Left renal pelvis (tissue), 4 donors: ENCODE results near the gene ABHD12B. TPM values are rescaled to one million over a fixed set of nuclear protein-coding genes. Genes with fewer than 3 reads are reported as not detected.
A peak's percentile ranks its signal among the peaks of the same experiment; 100 is the strongest.

ENCODE experiments used
- DNase-seq, 4 donors: peaks; one replicate each; pipeline ENCODE4 v3.0.0-alpha.2; 2013; ENCODE audit warnings: low read depth in 4 of 4, low spot score in 3 of 4
- polyA plus RNA-seq, 4 donors: library from polyadenylated mRNA; unstranded; fragments of 120-200 nt; gene quantifications; one replicate each; pipeline ENCODE4 v1.2.1, GENCODE V29; 2013; ENCODE audit not compliant: insufficient read length in 4 of 4

ABHD12B gene
- polyA plus RNA-seq, result 1 to 10 TPM in 3 of 4 donors, under 1 TPM in 1; 0.32 to 1.5 (median 1.0) TPM

- DNase-seq, result peak in 1 of 4 donors; percentile 3
Observed at GRCh38 chr14:50871914-50872732, at the start of gene ABHD12B. Gene ABHD12B, plus strand, starts transcription at chr14:50872053. Its CDS starts 122 bp downstream, at chr14:50872175.

- DNase-seq, result no peak
Observed at GRCh38 chr14:50822501-50823042, 49.3 kb upstream of the ABHD12B start.

GRCh38 chr14:50823051-50823761 lies 48.6 kb upstream of the ABHD12B start:
- no peak for DNase-seq

- DNase-seq, result no peak
Observed at GRCh38 chr14:50823762-50824636, 47.9 kb upstream of the ABHD12B start.

- DNase-seq, result no peak
Observed at GRCh38 chr14:50825307-50825706, 46.5 kb upstream of the ABHD12B start.

GRCh38 chr14:50826681-50827080 lies 45.2 kb upstream of the ABHD12B start:
- no peak for DNase-seq

- no peak for DNase-seq
Observed at GRCh38 chr14:50828721-50829488, 42.9 kb upstream of the ABHD12B start.

- no peak for DNase-seq
Observed at GRCh38 chr14:50829489-50830043, 42.3 kb upstream of the ABHD12B start.

- peak in 2 of 4 donors; percentile 21 to 35 for DNase-seq
Observed at GRCh38 chr14:50830044-50830931, 41.6 kb upstream of the ABHD12B start.

GRCh38 chr14:50830932-50831725 lies 40.7 kb upstream of the ABHD12B start, which contains the start of gene NIN:
Gene NIN, minus strand, starts transcription at chr14:50831162. Its CDS starts 9,106 bp downstream, at chr14:50822056.
- peak; percentile 38 to 72 (median 65) for DNase-seq

GRCh38 chr14:50831726-50832168 lies 40.1 kb upstream of the ABHD12B start:
- DNase-seq, result peak in 1 of 4 donors; percentile 19

- no peak for DNase-seq
Observed at GRCh38 chr14:50832935-50833630, 38.8 kb upstream of the ABHD12B start.

GRCh38 chr14:50834802-50835276 lies 37.0 kb upstream of the ABHD12B start:
- no peak for DNase-seq

- no peak for DNase-seq
Observed at GRCh38 chr14:50835280-50835679, 36.6 kb upstream of the ABHD12B start.

GRCh38 chr14:50836515-50836914 lies 35.3 kb upstream of the ABHD12B start:
- no peak for DNase-seq

- DNase-seq, result no peak
Observed at GRCh38 chr14:50837271-50837670, 34.6 kb upstream of the ABHD12B start.
